Activated CD4-positive, CD25-positive, alpha-beta regulatory T cell treated with anti-CD3 and anti-CD28 coated beads, Interleukin-2, amount 50 U/mL, for 24 hours (primary cell): ENCODE measurements around the gene ST3GAL2.
"Not testable (repeated sequence)": the region's sequence is repeated elsewhere in the genome, so short reads cannot be mapped to it uniquely, and the experiment has no call there.

Source experiments
- ATAC-seq, 2 donors: fragments of 150-1000 bp; cut with Tn5 transposase; one replicate each; pipeline ENCODE4 v1.10.0; 2021; ENCODE audit warnings: mild to moderate bottlenecking in 1 of 2, moderate library complexity in 1 of 2

Gene ST3GAL2

GRCh38 chr16:70413572-70413971, 25.3 kb downstream of the ST3GAL2 start:
- not testable (repeated sequence) for ATAC-seq

- ATAC-seq, result no peak
Measured at GRCh38 chr16:70412385-70412784, 26.5 kb downstream of the ST3GAL2 start.

GRCh38 chr16:70410734-70411133, 28.2 kb downstream of the ST3GAL2 start:
- ATAC-seq, result no peak

- no peak for ATAC-seq
Measured at GRCh38 chr16:70407811-70408274, 31.1 kb downstream of the ST3GAL2 start.

- not testable (repeated sequence) for ATAC-seq
Measured at GRCh38 chr16:70406104-70406503, 32.8 kb downstream of the ST3GAL2 start.

GRCh38 chr16:70402916-70403659, 35.8 kb downstream of the ST3GAL2 start:
- ATAC-seq, result no peak

- no peak for ATAC-seq
Measured at GRCh38 chr16:70399951-70400350, 38.9 kb downstream of the ST3GAL2 start.

GRCh38 chr16:70399381-70399780, 39.5 kb downstream of the ST3GAL2 start:
- no peak for ATAC-seq

- no peak for ATAC-seq
Measured at GRCh38 chr16:70398177-70398743, 40.6 kb downstream of the ST3GAL2 start.

GRCh38 chr16:70396246-70396904, 42.5 kb downstream of the ST3GAL2 start:
- ATAC-seq, result no peak

- peak; percentile 70 to 72 for ATAC-seq
Measured at GRCh38 chr16:70395345-70395901, 43.5 kb downstream of the ST3GAL2 start.

- ATAC-seq, result no peak
Measured at GRCh38 chr16:70394853-70395252, 44.0 kb downstream of the ST3GAL2 start.

- no peak for ATAC-seq
Measured at GRCh38 chr16:70393662-70394061, 45.2 kb downstream of the ST3GAL2 start.

- ATAC-seq, result no peak
Measured at GRCh38 chr16:70392606-70393005, 46.3 kb downstream of the ST3GAL2 start.

- ATAC-seq, result no peak
Measured at GRCh38 chr16:70391881-70392481, 46.9 kb downstream of the ST3GAL2 start.

- ATAC-seq, result no peak
Measured at GRCh38 chr16:70391446-70391845, 47.5 kb downstream of the ST3GAL2 start.

GRCh38 chr16:70390774-70391173, 48.1 kb downstream of the ST3GAL2 start:
- ATAC-seq, result no peak

- ATAC-seq, result no peak
Measured at GRCh38 chr16:70388006-70388680, 50.8 kb downstream of the ST3GAL2 start.

GRCh38 chr16:70386289-70386986, 52.5 kb downstream of the ST3GAL2 start:
- ATAC-seq, result not testable (repeated sequence)

GRCh38 chr16:70383421-70383960, 55.4 kb downstream of the ST3GAL2 start:
- ATAC-seq, result no peak

- ATAC-seq, result peak; percentile 9 to 22
Measured at GRCh38 chr16:70381604-70382342, 57.1 kb downstream of the ST3GAL2 start.
